K562 (cell line): ENCODE results near the gene LPIN1. TPM values are rescaled to one million over a fixed set of nuclear protein-coding genes. Genes with fewer than 3 reads are reported as not detected.

Source experiments
- ATAC-seq: fragments of 200-7000 bp; cut with Tn5 transposase; 3 replicates; pipeline ENCODE4 v1.9.1; 2020; ENCODE audit warnings: moderate library complexity
- BruUV-seq: library from RNA; stranded (reverse); fragments of 400-500 nt; replicated peaks from 2 replicates; lab custom pipeline; 2021; lab: Mats Ljungman, UMichigan
- CTCF ChIA-PET: fragments of 300-600 bp; formaldehyde crosslinking; extraction: SDS; loops from one replicate; lab custom pipeline; 2021; ENCODE audit warnings: low intra/inter-chr PET ratio; lab: Yijun Ruan, JAX
- POLR2A ChIA-PET: fragments of 300-600, 350-650 bp; sonication (Branson Sonifier 250); formaldehyde crosslinking; extraction: SDS; loops from one replicate; lab custom pipeline; 2021; ENCODE audit warnings: antibody characterized with exemption, inconsistent platforms; lab: Yijun Ruan, JAX
- DNase-seq, 4 experiments: peaks; one replicate each; pipeline versions ENCODE4 v3.0.0 to v3.0.0-alpha.2; 2011 to 2018; ENCODE audit warnings: low spot score in 3 of 4, mixed read lengths in 3 of 4; ENCODE audit errors: extremely low read depth in 1 of 4
- FAIRE-seq: peaks from 2 replicates; lab custom pipeline; 2011; peaks lifted over from hg19 to GRCh38; lab: Jason Lieb, UNC
- H2AFZ ChIP-seq: 2 replicates; pipeline ENCODE4 v1.6.0; 2011; ENCODE audit warnings: low read depth, low read length, control low read depth, inconsistent platforms
- H3K27ac ChIP-seq: fragments of 200-600 bp; 3 replicates; pipeline ENCODE4 v1.8.0; 2011; ENCODE audit warnings: low read depth, mild to moderate bottlenecking, control low read depth, inconsistent platforms, low read length, moderate library complexity, mixed read lengths; ENCODE audit errors: extremely low read depth
- H3K27me3 ChIP-seq, 2 experiments: fragments of 300-600 bp in 1 of 2; 2 replicates in 1 of 2; 3 replicates in 1 of 2; pipeline versions ENCODE4 v1.6.0 to v1.8.0; 2011; ENCODE audit warnings: inconsistent platforms in 2 of 2, low read length in 2 of 2, mild to moderate bottlenecking in 1 of 2, mixed read lengths in 1 of 2, moderate library complexity in 1 of 2; ENCODE audit not compliant: control insufficient read depth in 2 of 2, insufficient read depth in 2 of 2
- H3K36me3 ChIP-seq: fragments of 300-600 bp; 3 replicates; pipeline ENCODE4 v1.8.0; 2011; ENCODE audit warnings: mild to moderate bottlenecking, low read length, inconsistent platforms; ENCODE audit not compliant: control insufficient read depth, insufficient read depth
- H3K4me1 ChIP-seq, 2 experiments: fragments of 200-600 bp in 1 of 2; replicated peaks in 1 of 2; 2 replicates in 1 of 2; 3 replicates in 1 of 2; pipeline versions ENCODE4 v1.5.1 to v1.8.0; 2011; ENCODE audit warnings: inconsistent platforms in 2 of 2, low read length in 2 of 2, mild to moderate bottlenecking in 1 of 2, mixed read lengths in 1 of 2, moderate library complexity in 1 of 2; ENCODE audit not compliant: control insufficient read depth in 2 of 2, insufficient read depth in 2 of 2
- H3K4me2 ChIP-seq: 2 replicates; pipeline ENCODE4 v1.6.1; 2011; ENCODE audit warnings: low read length, control low read depth, inconsistent platforms, mixed read lengths; ENCODE audit not compliant: insufficient read depth
- H3K4me3 ChIP-seq: fragments of 200-600 bp; sonication (generic), shearing (Covaris generic); 2 replicates; pipeline ENCODE4 v1.5.1; 2016; ENCODE audit warnings: control low read depth, inconsistent platforms
- H3K79me2 ChIP-seq: fragments of 200-600 bp; 3 replicates; pipeline ENCODE4 v1.8.0; 2011; ENCODE audit warnings: low read length, inconsistent platforms; ENCODE audit not compliant: control insufficient read depth, insufficient read depth
- H3K9ac ChIP-seq, 2 experiments: 2 replicates each; pipeline versions ENCODE4 v1.6.0 to v1.6.1; 2011; ENCODE audit warnings: low read depth in 2 of 2, low read length in 2 of 2, control low read depth in 1 of 2, inconsistent platforms in 1 of 2, mild to moderate bottlenecking in 1 of 2, mixed read lengths in 1 of 2; ENCODE audit not compliant: insufficient read depth in 1 of 2
- H3K9me1 ChIP-seq: one replicate; pipeline ENCODE4 v1.6.0; 2011; ENCODE audit warnings: inconsistent platforms, mild to moderate bottlenecking, low read length, moderate library complexity; ENCODE audit not compliant: control insufficient read depth, insufficient read depth
- H3K9me3 ChIP-seq: replicated peaks from 2 replicates; pipeline ENCODE4 v1.5.1; 2011; ENCODE audit warnings: low read depth, low read length, inconsistent platforms; ENCODE audit not compliant: control insufficient read depth, insufficient read depth
- H4K20me1 ChIP-seq: replicated peaks from 2 replicates; pipeline ENCODE4 v1.6.1; 2011; ENCODE audit warnings: low read length, inconsistent platforms, mixed read lengths; ENCODE audit not compliant: control insufficient read depth, insufficient read depth
- CBX3 ChIP-seq, 2 experiments: IDR thresholded peaks; 1 replicate in 1 of 2; 2 replicates in 1 of 2; pipeline ENCODE4 v1.6.1; 2012; ENCODE audit warnings: inconsistent platforms in 2 of 2, low read length in 2 of 2, borderline replicate concordance in 1 of 2, control low read depth in 1 of 2
- FUS ChIP-seq: fragments of 200-400 bp; formaldehyde crosslinking; optimal IDR thresholded peaks from 2 replicates; pipeline ENCODE3; 2017; ENCODE audit warnings: low read depth, low read length
- KLF10 ChIP-seq: fragments of 250-450 bp; sonication (Bioruptor Pico); IDR thresholded peaks from 2 replicates; pipeline ENCODE4 v1.6.1; 2021; ENCODE audit warnings: matching md5 sums
- TSC22D4 ChIP-seq: fragments of 450-650 bp; IDR thresholded peaks from 2 replicates; pipeline ENCODE4 v1.6.1; 2016; ENCODE audit warnings: missing genetic modification characterization, missing biosample characterization, control low read depth
- ZBTB1 ChIP-seq: sonication (generic); formaldehyde crosslinking; IDR thresholded peaks from 2 replicates; pipeline ENCODE4 v1.8.1; 2023; ENCODE audit warnings: missing genetic modification reagents, low read depth, mild to moderate bottlenecking, borderline replicate concordance
- WGBS: fragments of 100-300 bp; shearing (Covaris generic); methylation state at CpG from one replicate; pipeline ENCODE4 v1.1.6; 2016; ENCODE audit warnings: low coverage, mixed read lengths; ENCODE audit not compliant: insufficient coverage; ENCODE audit errors: missing lambda C conversion rate; 5-methylcytosine and 5-hydroxymethylcytosine counted together
- in situ Hi-C: fragments of 300-500 bp; cut with MboI; formaldehyde crosslinking; loops from 4 replicates; pipeline ENCODE4 v1.15.0; 2018; ENCODE audit warnings: inconsistent platforms, mixed read lengths
- intact Hi-C: fragments of 100-400 bp; cut with micrococcal nuclease; formaldehyde crosslinking; loops from 2 replicates; pipeline ENCODE4 v1.14.2; 2022
- polyA plus RNA-seq, 8 experiments: library from polyadenylated mRNA; depleted of rRNA in 4 of 8; stranded (reverse) in 5 of 8; unstranded in 3 of 8; fragments of >200 nt; fragmentation: Nextera tagmentation in 2 of 8; fragmentation: Illumina TruSeq in 1 of 8; extraction: Ambion mirVana in 2 of 8; extraction: Trizol in 1 of 8; gene quantifications; 2 replicates each; pipeline versions ENCODE4 v1.2.1 to v1.2.3, GENCODE V29; 2011 to 2014; ENCODE audit warnings: inconsistent platforms in 1 of 8, missing spikeins in 1 of 8
- total RNA-seq, 7 experiments: library from RNA; depleted of rRNA in 6 of 7; stranded (reverse); fragments of >200 nt in 6 of 7; fragmentation: Illumina TruSeq in 2 of 7; extraction: Trizol in 2 of 7; gene quantifications; 2 replicates each; pipeline versions ENCODE4 v1.2.1 to v1.2.3, GENCODE V29; 2011 to 2021; ENCODE audit warnings: low replicate concordance in 1 of 7
- TF ChIP-seq, protein P1 (sequence below), 2 experiments: fragments of 450-650 bp; IDR thresholded peaks; 2 replicates each; pipeline ENCODE4 v1.6.1; 2016
- TF ChIP-seq, protein P2 (sequence below): sonication (generic); formaldehyde crosslinking; IDR thresholded peaks from 2 replicates; pipeline ENCODE4 v1.8.1; 2023; ENCODE audit warnings: mild to moderate bottlenecking, missing genetic modification reagents
- TF ChIP-seq, protein P3 (sequence below): IDR thresholded peaks from 3 replicates; pipeline ENCODE4 v1.6.1; 2011; ENCODE audit warnings: borderline replicate concordance, mild to moderate bottlenecking; ENCODE audit not compliant: insufficient read length, insufficient read depth
- TF ChIP-seq, protein P4 (sequence below): fragments of 250-450 bp; sonication (Bioruptor Pico); IDR thresholded peaks from 2 replicates; pipeline ENCODE4 v1.8.0; 2022; ENCODE audit warnings: moderate library complexity, mild to moderate bottlenecking, inconsistent platforms
- TF ChIP-seq, protein P5 (sequence below): fragments of 200-400 bp; formaldehyde crosslinking; IDR thresholded peaks from 2 replicates; pipeline ENCODE4 v1.6.1; 2017; ENCODE audit warnings: mild to moderate bottlenecking, low read depth, low read length, moderate library complexity

LPIN1 gene
- total and polyA plus RNA-seq, 9 of the 15 experiments (the other 6 are each of a cell fraction or from before 2014, with no cell fraction given) = 9.2 to 84.0 (median 27.8) TPM

DNA sequence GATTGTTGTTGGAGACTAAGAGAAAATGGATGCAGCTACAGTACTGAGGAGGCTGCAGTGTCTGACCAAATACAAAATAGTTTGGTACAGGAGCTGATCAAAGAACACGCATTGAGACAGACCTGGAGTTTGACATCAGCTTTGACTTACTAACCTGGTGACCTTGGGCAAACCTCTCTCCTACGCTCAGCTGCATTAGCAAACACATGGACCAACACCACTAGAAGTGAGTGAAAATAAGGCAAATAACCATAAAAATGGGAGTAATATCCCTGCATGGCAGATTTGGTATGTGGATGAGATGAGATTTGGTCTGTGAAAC lies 126.5 kb downstream of the LPIN1 start:
- H3K4me3 ChIP-seq = no peak overlapping the region
- H2AFZ ChIP-seq = peak overlapping the region; percentile 78
- CTCF ChIA-PET = no interaction called here
- H3K27ac ChIP-seq = no peak overlapping the region
- no peak overlapping the region for H3K9ac ChIP-seq
- ATAC-seq (no peak), DNase-seq (no peak), FAIRE-seq (peak; percentile 11)
- no peaks in the 10 kb centered on the region for H3K27me3 ChIP-seq
- no peaks in the 10 kb centered on the region for H3K36me3 ChIP-seq
- intact Hi-C loops = no loop called here
- H4K20me1 ChIP-seq = no peaks in the 10 kb centered on the region
- peaks cover 0 to 39% of the 10 kb centered on the region in 2 experiments for H3K4me1 ChIP-seq
- in situ Hi-C loops = no loop called here
- no peaks in the 10 kb centered on the region for H3K9me1 ChIP-seq
- 38% methylated on average over 2 of the region's 2 CpGs for WGBS
- POLR2A ChIA-PET = interaction anchor here (0.9 to 1.0 kb wide), 2 partner anchors 28 to 45 kb away, joined by 3 read pairs; no protein-coding TSS in a partner anchor
- no TSS peak for BruUV-seq
- H3K9me3 ChIP-seq = no peaks in the 10 kb centered on the region
- no peaks in the 10 kb centered on the region for H3K79me2 ChIP-seq
- TF ChIP-seq, protein P1, sequence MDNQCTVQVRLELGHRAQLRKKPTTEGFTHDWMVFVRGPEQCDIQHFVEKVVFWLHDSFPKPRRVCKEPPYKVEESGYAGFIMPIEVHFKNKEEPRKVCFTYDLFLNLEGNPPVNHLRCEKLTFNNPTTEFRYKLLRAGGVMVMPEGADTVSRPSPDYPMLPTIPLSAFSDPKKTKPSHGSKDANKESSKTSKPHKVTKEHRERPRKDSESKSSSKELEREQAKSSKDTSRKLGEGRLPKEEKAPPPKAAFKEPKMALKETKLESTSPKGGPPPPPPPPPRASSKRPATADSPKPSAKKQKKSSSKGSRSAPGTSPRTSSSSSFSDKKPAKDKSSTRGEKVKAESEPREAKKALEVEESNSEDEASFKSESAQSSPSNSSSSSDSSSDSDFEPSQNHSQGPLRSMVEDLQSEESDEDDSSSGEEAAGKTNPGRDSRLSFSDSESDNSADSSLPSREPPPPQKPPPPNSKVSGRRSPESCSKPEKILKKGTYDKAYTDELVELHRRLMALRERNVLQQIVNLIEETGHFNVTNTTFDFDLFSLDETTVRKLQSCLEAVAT (IDR thresholded peaks at IDR 0.05) = no peak
- TF ChIP-seq, protein P2, sequence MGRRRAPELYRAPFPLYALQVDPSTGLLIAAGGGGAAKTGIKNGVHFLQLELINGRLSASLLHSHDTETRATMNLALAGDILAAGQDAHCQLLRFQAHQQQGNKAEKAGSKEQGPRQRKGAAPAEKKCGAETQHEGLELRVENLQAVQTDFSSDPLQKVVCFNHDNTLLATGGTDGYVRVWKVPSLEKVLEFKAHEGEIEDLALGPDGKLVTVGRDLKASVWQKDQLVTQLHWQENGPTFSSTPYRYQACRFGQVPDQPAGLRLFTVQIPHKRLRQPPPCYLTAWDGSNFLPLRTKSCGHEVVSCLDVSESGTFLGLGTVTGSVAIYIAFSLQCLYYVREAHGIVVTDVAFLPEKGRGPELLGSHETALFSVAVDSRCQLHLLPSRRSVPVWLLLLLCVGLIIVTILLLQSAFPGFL (CRISPR knock-in tag) = no peak
- TF ChIP-seq, protein P3, sequence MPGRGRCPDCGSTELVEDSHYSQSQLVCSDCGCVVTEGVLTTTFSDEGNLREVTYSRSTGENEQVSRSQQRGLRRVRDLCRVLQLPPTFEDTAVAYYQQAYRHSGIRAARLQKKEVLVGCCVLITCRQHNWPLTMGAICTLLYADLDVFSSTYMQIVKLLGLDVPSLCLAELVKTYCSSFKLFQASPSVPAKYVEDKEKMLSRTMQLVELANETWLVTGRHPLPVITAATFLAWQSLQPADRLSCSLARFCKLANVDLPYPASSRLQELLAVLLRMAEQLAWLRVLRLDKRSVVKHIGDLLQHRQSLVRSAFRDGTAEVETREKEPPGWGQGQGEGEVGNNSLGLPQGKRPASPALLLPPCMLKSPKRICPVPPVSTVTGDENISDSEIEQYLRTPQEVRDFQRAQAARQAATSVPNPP = no peak
- no peak for TF ChIP-seq TSC22D4
- TF ChIP-seq, protein P4, sequence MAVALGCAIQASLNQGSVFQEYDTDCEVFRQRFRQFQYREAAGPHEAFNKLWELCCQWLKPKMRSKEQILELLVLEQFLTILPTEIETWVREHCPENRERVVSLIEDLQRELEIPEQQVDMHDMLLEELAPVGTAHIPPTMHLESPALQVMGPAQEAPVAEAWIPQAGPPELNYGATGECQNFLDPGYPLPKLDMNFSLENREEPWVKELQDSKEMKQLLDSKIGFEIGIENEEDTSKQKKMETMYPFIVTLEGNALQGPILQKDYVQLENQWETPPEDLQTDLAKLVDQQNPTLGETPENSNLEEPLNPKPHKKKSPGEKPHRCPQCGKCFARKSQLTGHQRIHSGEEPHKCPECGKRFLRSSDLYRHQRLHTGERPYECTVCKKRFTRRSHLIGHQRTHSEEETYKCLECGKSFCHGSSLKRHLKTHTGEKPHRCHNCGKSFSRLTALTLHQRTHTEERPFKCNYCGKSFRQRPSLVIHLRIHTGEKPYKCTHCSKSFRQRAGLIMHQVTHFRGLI (CRISPR knock-in tag) = no peak
- TF ChIP-seq, protein P5, sequence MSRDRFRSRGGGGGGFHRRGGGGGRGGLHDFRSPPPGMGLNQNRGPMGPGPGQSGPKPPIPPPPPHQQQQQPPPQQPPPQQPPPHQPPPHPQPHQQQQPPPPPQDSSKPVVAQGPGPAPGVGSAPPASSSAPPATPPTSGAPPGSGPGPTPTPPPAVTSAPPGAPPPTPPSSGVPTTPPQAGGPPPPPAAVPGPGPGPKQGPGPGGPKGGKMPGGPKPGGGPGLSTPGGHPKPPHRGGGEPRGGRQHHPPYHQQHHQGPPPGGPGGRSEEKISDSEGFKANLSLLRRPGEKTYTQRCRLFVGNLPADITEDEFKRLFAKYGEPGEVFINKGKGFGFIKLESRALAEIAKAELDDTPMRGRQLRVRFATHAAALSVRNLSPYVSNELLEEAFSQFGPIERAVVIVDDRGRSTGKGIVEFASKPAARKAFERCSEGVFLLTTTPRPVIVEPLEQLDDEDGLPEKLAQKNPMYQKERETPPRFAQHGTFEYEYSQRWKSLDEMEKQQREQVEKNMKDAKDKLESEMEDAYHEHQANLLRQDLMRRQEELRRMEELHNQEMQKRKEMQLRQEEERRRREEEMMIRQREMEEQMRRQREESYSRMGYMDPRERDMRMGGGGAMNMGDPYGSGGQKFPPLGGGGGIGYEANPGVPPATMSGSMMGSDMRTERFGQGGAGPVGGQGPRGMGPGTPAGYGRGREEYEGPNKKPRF = no peak
- TF ChIP-seq CBX3 (IDR thresholded peaks at IDR 0.05; ENCODE audit: borderline replicate concordance in 1 of 2, low read length in 2 of 2) = no peak
- no peak for TF ChIP-seq FUS
- no peak for TF ChIP-seq KLF10 (CRISPR knock-in tag)
- TF ChIP-seq ZBTB1 (CRISPR knock-in tag) = no peak
- TF ChIP-seq, all 486 proteins: peak for 0
- peak overlapping the region; percentile 23 for H3K4me2 ChIP-seq
